K562 (cell line): ENCODE results near the gene CLCNKA. TPM values are rescaled to one million over a fixed set of nuclear protein-coding genes. Genes with fewer than 3 reads are reported as not detected.

Experiments used
- ATAC-seq: fragments of 200-7000 bp; cut with Tn5 transposase; 3 replicates; pipeline ENCODE4 v1.9.1; 2020; ENCODE audit warnings: moderate library complexity
- BruUV-seq: library from RNA; stranded (reverse); fragments of 400-500 nt; replicated peaks from 2 replicates; lab custom pipeline; 2021; lab: Mats Ljungman, UMichigan
- CTCF ChIA-PET: fragments of 300-600 bp; formaldehyde crosslinking; extraction: SDS; loops from one replicate; lab custom pipeline; 2021; ENCODE audit warnings: low intra/inter-chr PET ratio; lab: Yijun Ruan, JAX
- POLR2A ChIA-PET: fragments of 300-600, 350-650 bp; sonication (Branson Sonifier 250); formaldehyde crosslinking; extraction: SDS; loops from one replicate; lab custom pipeline; 2021; ENCODE audit warnings: antibody characterized with exemption, inconsistent platforms; lab: Yijun Ruan, JAX
- DNase-seq, 4 experiments: peaks; one replicate each; pipeline versions ENCODE4 v3.0.0 to v3.0.0-alpha.2; 2011 to 2018; ENCODE audit warnings: low spot score in 3 of 4, mixed read lengths in 3 of 4; ENCODE audit errors: extremely low read depth in 1 of 4
- FAIRE-seq: peaks from 2 replicates; lab custom pipeline; 2011; peaks lifted over from hg19 to GRCh38; lab: Jason Lieb, UNC
- H2AFZ ChIP-seq: 2 replicates; pipeline ENCODE4 v1.6.0; 2011; ENCODE audit warnings: low read depth, low read length, control low read depth, inconsistent platforms
- H3K27ac ChIP-seq: fragments of 200-600 bp; 3 replicates; pipeline ENCODE4 v1.8.0; 2011; ENCODE audit warnings: low read depth, mild to moderate bottlenecking, control low read depth, inconsistent platforms, low read length, moderate library complexity, mixed read lengths; ENCODE audit errors: extremely low read depth
- H3K27me3 ChIP-seq, 2 experiments: fragments of 300-600 bp in 1 of 2; 2 replicates in 1 of 2; 3 replicates in 1 of 2; pipeline versions ENCODE4 v1.6.0 to v1.8.0; 2011; ENCODE audit warnings: inconsistent platforms in 2 of 2, low read length in 2 of 2, mild to moderate bottlenecking in 1 of 2, mixed read lengths in 1 of 2, moderate library complexity in 1 of 2; ENCODE audit not compliant: control insufficient read depth in 2 of 2, insufficient read depth in 2 of 2
- H3K36me3 ChIP-seq: fragments of 300-600 bp; 3 replicates; pipeline ENCODE4 v1.8.0; 2011; ENCODE audit warnings: mild to moderate bottlenecking, low read length, inconsistent platforms; ENCODE audit not compliant: control insufficient read depth, insufficient read depth
- H3K4me1 ChIP-seq, 2 experiments: fragments of 200-600 bp in 1 of 2; replicated peaks in 1 of 2; 2 replicates in 1 of 2; 3 replicates in 1 of 2; pipeline versions ENCODE4 v1.5.1 to v1.8.0; 2011; ENCODE audit warnings: inconsistent platforms in 2 of 2, low read length in 2 of 2, mild to moderate bottlenecking in 1 of 2, mixed read lengths in 1 of 2, moderate library complexity in 1 of 2; ENCODE audit not compliant: control insufficient read depth in 2 of 2, insufficient read depth in 2 of 2
- H3K4me2 ChIP-seq: 2 replicates; pipeline ENCODE4 v1.6.1; 2011; ENCODE audit warnings: low read length, control low read depth, inconsistent platforms, mixed read lengths; ENCODE audit not compliant: insufficient read depth
- H3K4me3 ChIP-seq: fragments of 200-600 bp; sonication (generic), shearing (Covaris generic); 2 replicates; pipeline ENCODE4 v1.5.1; 2016; ENCODE audit warnings: control low read depth, inconsistent platforms
- H3K79me2 ChIP-seq: fragments of 200-600 bp; 3 replicates; pipeline ENCODE4 v1.8.0; 2011; ENCODE audit warnings: low read length, inconsistent platforms; ENCODE audit not compliant: control insufficient read depth, insufficient read depth
- H3K9ac ChIP-seq, 2 experiments: 2 replicates each; pipeline versions ENCODE4 v1.6.0 to v1.6.1; 2011; ENCODE audit warnings: low read depth in 2 of 2, low read length in 2 of 2, control low read depth in 1 of 2, inconsistent platforms in 1 of 2, mild to moderate bottlenecking in 1 of 2, mixed read lengths in 1 of 2; ENCODE audit not compliant: insufficient read depth in 1 of 2
- H3K9me1 ChIP-seq: one replicate; pipeline ENCODE4 v1.6.0; 2011; ENCODE audit warnings: inconsistent platforms, mild to moderate bottlenecking, low read length, moderate library complexity; ENCODE audit not compliant: control insufficient read depth, insufficient read depth
- H3K9me3 ChIP-seq: replicated peaks from 2 replicates; pipeline ENCODE4 v1.5.1; 2011; ENCODE audit warnings: low read depth, low read length, inconsistent platforms; ENCODE audit not compliant: control insufficient read depth, insufficient read depth
- H4K20me1 ChIP-seq: replicated peaks from 2 replicates; pipeline ENCODE4 v1.6.1; 2011; ENCODE audit warnings: low read length, inconsistent platforms, mixed read lengths; ENCODE audit not compliant: control insufficient read depth, insufficient read depth
- ATF7 ChIP-seq: fragments of 450-650 bp; IDR thresholded peaks from 2 replicates; pipeline ENCODE4 v1.7.1; 2014; ENCODE audit warnings: mild to moderate bottlenecking, moderate library complexity
- BACH1 ChIP-seq: fragments of 200-800 bp; sonication (Bioruptor generic); IDR thresholded peaks from 2 replicates; pipeline ENCODE4 v1.6.1; 2016; ENCODE audit warnings: missing genetic modification characterization, missing compliant biosample characterization
- BCL6 ChIP-seq: fragments of 250-450 bp; sonication (Bioruptor Pico); IDR thresholded peaks from 2 replicates; pipeline ENCODE4 v1.4.0; 2020
- BCOR ChIP-seq: fragments of 450-650 bp; IDR thresholded peaks from 2 replicates; pipeline ENCODE4 v1.6.1; 2016
- CBFA2T3 ChIP-seq: fragments of 450-650 bp; IDR thresholded peaks from 2 replicates; pipeline ENCODE4 v1.6.1; 2017
- E2F4 ChIP-seq: sonication (generic); formaldehyde crosslinking; IDR thresholded peaks from 2 replicates; pipeline ENCODE4 v1.8.0; 2022; ENCODE audit warnings: mild to moderate bottlenecking, low read depth, missing genetic modification reagents
- FIP1L1 ChIP-seq: fragments of 200-400 bp; formaldehyde crosslinking; IDR thresholded peaks from 2 replicates; pipeline ENCODE4 v1.6.1; 2018; ENCODE audit warnings: mild to moderate bottlenecking, low read depth, low read length; ENCODE audit not compliant: poor library complexity, severe bottlenecking
- MBD2 ChIP-seq: sonication (generic); IDR thresholded peaks from 2 replicates; pipeline ENCODE4 v1.6.1; 2016; ENCODE audit warnings: low read depth, borderline replicate concordance
- MED1 ChIP-seq: sonication (generic); formaldehyde crosslinking; IDR thresholded peaks from 2 replicates; pipeline ENCODE4 v1.8.1; 2023; ENCODE audit warnings: missing genetic modification reagents, borderline replicate concordance
- POU5F1 ChIP-seq: fragments of 150-350 bp; IDR thresholded peaks from 2 replicates; pipeline ENCODE4 v1.6.1; 2014; ENCODE audit warnings: borderline replicate concordance, low read length, low read depth, mild to moderate bottlenecking; ENCODE audit not compliant: partially characterized antibody
- PTBP1 ChIP-seq: fragments of 200-400 bp; formaldehyde crosslinking; IDR thresholded peaks from 2 replicates; pipeline ENCODE4 v1.6.1; 2017; ENCODE audit warnings: low read depth, low read length
- PYGO2 ChIP-seq: fragments of 450-650 bp; IDR thresholded peaks from 2 replicates; pipeline ENCODE4 v1.6.1; 2016; ENCODE audit warnings: mild to moderate bottlenecking, missing genetic modification characterization, moderate library complexity, missing compliant biosample characterization
- RBM25 ChIP-seq: fragments of 200-400 bp; formaldehyde crosslinking; IDR thresholded peaks from 2 replicates; pipeline ENCODE4 v1.6.1; 2018; ENCODE audit warnings: low read length, low read depth, moderate library complexity; ENCODE audit not compliant: severe bottlenecking
- SMAD1 ChIP-seq: fragments of 150-350 bp; IDR thresholded peaks from 2 replicates; pipeline ENCODE4 v1.6.1; 2014; ENCODE audit warnings: low read length, low read depth; ENCODE audit not compliant: partially characterized antibody
- SMARCC2 ChIP-seq: fragments of 450-650 bp; IDR thresholded peaks from 2 replicates; pipeline ENCODE4 v1.6.1; 2017; ENCODE audit warnings: antibody characterized with exemption, moderate library complexity, mild to moderate bottlenecking, low read depth
- SRSF1 ChIP-seq: fragments of 200-400 bp; formaldehyde crosslinking; IDR thresholded peaks from 2 replicates; pipeline ENCODE4 v1.6.1; 2017; ENCODE audit warnings: mild to moderate bottlenecking, low read depth, low read length, moderate library complexity
- STAT5A ChIP-seq: IDR thresholded peaks from 2 replicates; pipeline ENCODE4 v1.6.1; 2012; ENCODE audit warnings: low read length, inconsistent platforms, borderline replicate concordance
- YBX1 ChIP-seq: fragments of 450-650 bp; IDR thresholded peaks from 2 replicates; pipeline ENCODE4 v1.7.1; 2016; ENCODE audit warnings: mild to moderate bottlenecking
- ZC3H8 ChIP-seq: fragments of 450-650 bp; IDR thresholded peaks from 2 replicates; pipeline ENCODE4 v1.6.1; 2017
- ZNF174 ChIP-seq: fragments of 250-450 bp; sonication (Bioruptor Pico); IDR thresholded peaks from 2 replicates; pipeline ENCODE4 v1.4.0; 2020; ENCODE audit warnings: mild to moderate bottlenecking
- WGBS: fragments of 100-300 bp; shearing (Covaris generic); methylation state at CpG from one replicate; pipeline ENCODE4 v1.1.6; 2016; ENCODE audit warnings: low coverage, mixed read lengths; ENCODE audit not compliant: insufficient coverage; ENCODE audit errors: missing lambda C conversion rate; 5-methylcytosine and 5-hydroxymethylcytosine counted together
- in situ Hi-C: fragments of 300-500 bp; cut with MboI; formaldehyde crosslinking; loops from 4 replicates; pipeline ENCODE4 v1.15.0; 2018; ENCODE audit warnings: inconsistent platforms, mixed read lengths
- intact Hi-C: fragments of 100-400 bp; cut with micrococcal nuclease; formaldehyde crosslinking; loops from 2 replicates; pipeline ENCODE4 v1.14.2; 2022
- polyA plus RNA-seq, 8 experiments: library from polyadenylated mRNA; depleted of rRNA in 4 of 8; stranded (reverse) in 5 of 8; unstranded in 3 of 8; fragments of >200 nt; fragmentation: Nextera tagmentation in 2 of 8; fragmentation: Illumina TruSeq in 1 of 8; extraction: Ambion mirVana in 2 of 8; extraction: Trizol in 1 of 8; gene quantifications; 2 replicates each; pipeline versions ENCODE4 v1.2.1 to v1.2.3, GENCODE V29; 2011 to 2014; ENCODE audit warnings: inconsistent platforms in 1 of 8, missing spikeins in 1 of 8
- total RNA-seq, 7 experiments: library from RNA; depleted of rRNA in 6 of 7; stranded (reverse); fragments of >200 nt in 6 of 7; fragmentation: Illumina TruSeq in 2 of 7; extraction: Trizol in 2 of 7; gene quantifications; 2 replicates each; pipeline versions ENCODE4 v1.2.1 to v1.2.3, GENCODE V29; 2011 to 2021; ENCODE audit warnings: low replicate concordance in 1 of 7
- TF ChIP-seq, protein P1 (sequence below): fragments of 450-650 bp; conservative IDR thresholded peaks from 2 replicates; pipeline ENCODE4 v1.6.1; 2016; ENCODE audit warnings: missing genetic modification characterization, low read depth, mild to moderate bottlenecking, control low read depth, missing compliant biosample characterization
- TF ChIP-seq, protein P2 (sequence below), 3 experiments: IDR thresholded peaks in 2 of 3; conservative IDR thresholded peaks in 1 of 3; 2 replicates each; pipeline ENCODE4 v1.5.1; 2011 to 2012; ENCODE audit warnings: low read length in 3 of 3, mild to moderate bottlenecking in 3 of 3, control low read depth in 2 of 3, improper control_type of control experiment in 1 of 3, inconsistent platforms in 1 of 3, low read depth in 1 of 3, mixed read lengths in 1 of 3, moderate library complexity in 1 of 3; ENCODE audit not compliant: insufficient read depth in 2 of 3

The CLCNKA gene
- total and polyA plus RNA-seq, 9 of the 15 experiments (the other 6 are each of a cell fraction or from before 2014, with no cell fraction given), result 0.03 to 0.37 (median 0.10) TPM; not detected in 3

DNA sequence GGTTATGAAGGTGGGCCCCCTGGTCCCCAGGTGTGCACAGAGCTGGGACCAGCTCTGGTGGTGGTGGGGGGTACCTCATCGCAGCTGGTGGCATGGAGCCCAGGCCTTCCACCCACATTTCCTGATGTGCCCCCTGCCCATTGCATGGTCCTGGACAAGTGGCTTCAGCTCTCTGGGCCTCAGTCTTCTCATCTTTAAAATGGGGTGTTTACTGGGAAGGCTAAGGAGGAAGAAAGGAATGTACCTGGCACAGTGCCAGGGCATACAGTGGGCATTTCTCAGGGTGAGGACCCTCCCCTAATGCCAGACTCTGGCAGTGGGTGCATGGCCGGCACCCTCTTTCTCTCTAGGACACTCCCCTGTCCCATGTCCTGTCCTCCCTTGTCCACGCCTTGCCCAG is 29.2 kb downstream of the CLCNKA start:
- peaks cover 38 to 70% of the 10 kb centered on the region in 2 experiments; a peak in 4 of 5 replicates for H3K4me1 ChIP-seq
- BruUV-seq, result no TSS peak
- H3K27ac ChIP-seq, result no peak overlapping the region
- ChIA-PET POLR2A (interaction anchor here (0.5 kb wide), 1 partner anchor 43 kb away, joined by 3 read pairs; no protein-coding TSS in a partner anchor), CTCF (no interaction called here)
- no peak for ATAC-seq
- no peak overlapping the region for H2AFZ ChIP-seq
- no peak overlapping the region for H3K4me2 ChIP-seq
- H4K20me1 ChIP-seq, result no peaks in the 10 kb centered on the region
- H3K9ac ChIP-seq, result no peak overlapping the region; a peak in 1 of 4 replicates
- no peaks in the 10 kb centered on the region for H3K36me3 ChIP-seq
- in situ Hi-C loops, result no loop called here
- no peaks in the 10 kb centered on the region for H3K27me3 ChIP-seq
- H3K4me3 ChIP-seq, result no peak overlapping the region
- DNase-seq, result no peak
- no peaks in the 10 kb centered on the region for H3K79me2 ChIP-seq
- intact Hi-C loops, result no loop called here
- FAIRE-seq, result no peak
- no peaks in the 10 kb centered on the region for H3K9me1 ChIP-seq
- no peaks in the 10 kb centered on the region for H3K9me3 ChIP-seq
- 66% methylated on average over 2 of the region's 3 CpGs for WGBS
- TF ChIP-seq FIP1L1 (no peak), SMARCC2 (no peak), RBM25 (peak; percentile 92), STAT5A (no peak), PYGO2 (tag) (no peak), BCL6 (CRISPR knock-in tag) (no peak), E2F4 (no peak), ATF7 (no peak), SRSF1 (no peak), PTBP1 (0 out of 2 replicates have a peak, but pooled peaks have one; percentile 74), CBFA2T3 (no peak), SMAD1 (peak; percentile 85), POU5F1 (no peak), MBD2 (no peak), BACH1 (no peak), ZNF174 (CRISPR knock-in tag) (no peak), BCOR (peak; percentile 92), MED1 (CRISPR knock-in tag) (no peak), YBX1 (no peak), ZC3H8 (no peak)
- TF ChIP-seq, protein P1, sequence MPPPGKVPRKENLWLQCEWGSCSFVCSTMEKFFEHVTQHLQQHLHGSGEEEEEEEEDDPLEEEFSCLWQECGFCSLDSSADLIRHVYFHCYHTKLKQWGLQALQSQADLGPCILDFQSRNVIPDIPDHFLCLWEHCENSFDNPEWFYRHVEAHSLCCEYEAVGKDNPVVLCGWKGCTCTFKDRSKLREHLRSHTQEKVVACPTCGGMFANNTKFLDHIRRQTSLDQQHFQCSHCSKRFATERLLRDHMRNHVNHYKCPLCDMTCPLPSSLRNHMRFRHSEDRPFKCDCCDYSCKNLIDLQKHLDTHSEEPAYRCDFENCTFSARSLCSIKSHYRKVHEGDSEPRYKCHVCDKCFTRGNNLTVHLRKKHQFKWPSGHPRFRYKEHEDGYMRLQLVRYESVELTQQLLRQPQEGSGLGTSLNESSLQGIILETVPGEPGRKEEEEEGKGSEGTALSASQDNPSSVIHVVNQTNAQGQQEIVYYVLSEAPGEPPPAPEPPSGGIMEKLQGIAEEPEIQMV, result no peak
- TF ChIP-seq, protein P2, sequence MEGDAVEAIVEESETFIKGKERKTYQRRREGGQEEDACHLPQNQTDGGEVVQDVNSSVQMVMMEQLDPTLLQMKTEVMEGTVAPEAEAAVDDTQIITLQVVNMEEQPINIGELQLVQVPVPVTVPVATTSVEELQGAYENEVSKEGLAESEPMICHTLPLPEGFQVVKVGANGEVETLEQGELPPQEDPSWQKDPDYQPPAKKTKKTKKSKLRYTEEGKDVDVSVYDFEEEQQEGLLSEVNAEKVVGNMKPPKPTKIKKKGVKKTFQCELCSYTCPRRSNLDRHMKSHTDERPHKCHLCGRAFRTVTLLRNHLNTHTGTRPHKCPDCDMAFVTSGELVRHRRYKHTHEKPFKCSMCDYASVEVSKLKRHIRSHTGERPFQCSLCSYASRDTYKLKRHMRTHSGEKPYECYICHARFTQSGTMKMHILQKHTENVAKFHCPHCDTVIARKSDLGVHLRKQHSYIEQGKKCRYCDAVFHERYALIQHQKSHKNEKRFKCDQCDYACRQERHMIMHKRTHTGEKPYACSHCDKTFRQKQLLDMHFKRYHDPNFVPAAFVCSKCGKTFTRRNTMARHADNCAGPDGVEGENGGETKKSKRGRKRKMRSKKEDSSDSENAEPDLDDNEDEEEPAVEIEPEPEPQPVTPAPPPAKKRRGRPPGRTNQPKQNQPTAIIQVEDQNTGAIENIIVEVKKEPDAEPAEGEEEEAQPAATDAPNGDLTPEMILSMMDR (IDR thresholded peaks at IDR 0.05 in 2 of 3, conservative IDR thresholded peaks at IDR 0.05 in 1 of 3; ENCODE audit: insufficient read depth in 2 of 3, low read depth in 1 of 3, low read length in 3 of 3), result no peak
